HCT116 (cell line): ENCODE measurements around the gene CKMT2. TPM values are rescaled to one million over a fixed set of nuclear protein-coding genes. Genes with fewer than 3 reads are reported as not detected.

Experiments
- ATAC-seq: fragments of 200-7000 bp; cut with Tn5 transposase; 2 replicates; pipeline ENCODE4 v1.9.1; 2020; ENCODE audit warnings: mild to moderate bottlenecking, moderate library complexity
- BruUV-seq: library from RNA; stranded (reverse); fragments of 400-500 nt; replicated peaks from 2 replicates; lab custom pipeline; 2021; lab: Mats Ljungman, UMichigan
- CTCF ChIA-PET: fragments of 300-600 bp; sonication (Branson Sonifier 250); formaldehyde crosslinking; loops from one replicate; lab custom pipeline; 2021; ENCODE audit warnings: antibody characterized with exemption; lab: Charles Lee
- POLR2A ChIA-PET: fragments of 300-600, 350-600 bp; sonication (Branson Sonifier 250); formaldehyde crosslinking; loops from one replicate; lab custom pipeline; 2021; ENCODE audit warnings: antibody characterized with exemption; lab: Charles Lee
- RAD21 ChIA-PET, 2 experiments: fragments of 300-600 bp; sonication (Branson Sonifier 250); formaldehyde crosslinking; loops; one replicate each; lab custom pipeline; 2023; ENCODE audit warnings: low total read pairs in 2 of 2; ENCODE audit not compliant: uncharacterized antibody in 2 of 2, unreplicated experiment in 2 of 2, low non-redundant PET in 1 of 2; lab: Charles Lee
- DNase-seq: peaks from one replicate; pipeline ENCODE4 v3.0.0-alpha.2; 2010; ENCODE audit warnings: low read depth, low spot score
- H2AFZ ChIP-seq: fragments of 200-600 bp; shearing (Covaris generic), sonication (generic); 2 replicates; pipeline ENCODE4 v1.6.1; 2017; ENCODE audit warnings: low read depth, mixed run types, mixed read lengths, antibody characterized with exemption, low read length; ENCODE audit not compliant: poor library complexity, severe bottlenecking
- H3K27ac ChIP-seq: 2 replicates; pipeline ENCODE4 v1.5.1; 2012; ENCODE audit warnings: low read depth, low read length
- H3K27me3 ChIP-seq: fragments of 200-600 bp; sonication (generic); 2 replicates; pipeline ENCODE4 v1.6.1; 2016; ENCODE audit warnings: mixed run types, low read length, mixed read lengths; ENCODE audit not compliant: insufficient read depth
- H3K36me3 ChIP-seq, 2 experiments: fragments of 200-500 bp in 1 of 2; fragments of 200-600 bp in 1 of 2; sonication (Bioruptor generic) in 1 of 2; sonication (generic) in 1 of 2; 2 replicates each; pipeline versions ENCODE4 v1.5.1 to v1.6.1; 2014 to 2016; ENCODE audit warnings: low read length in 2 of 2, inconsistent platforms in 1 of 2, mixed read lengths in 1 of 2, mixed run types in 1 of 2; ENCODE audit not compliant: insufficient read depth in 2 of 2, control insufficient read depth in 1 of 2
- H3K4me1 ChIP-seq, 2 experiments: fragments of 200-600 bp in 1 of 2; sonication (generic) in 1 of 2; 2 replicates each; pipeline versions ENCODE4 v1.5.1 to v1.6.1; 2012 to 2017; ENCODE audit warnings: low read length in 2 of 2, inconsistent platforms in 1 of 2, mild to moderate bottlenecking in 1 of 2, mixed read lengths in 1 of 2, mixed run types in 1 of 2, moderate library complexity in 1 of 2; ENCODE audit not compliant: insufficient read depth in 2 of 2, control insufficient read depth in 1 of 2
- H3K4me2 ChIP-seq: fragments of 200-600 bp; sonication (generic); 2 replicates; pipeline ENCODE4 v1.6.1; 2017; ENCODE audit warnings: mixed run types, low read length, mixed read lengths
- H3K4me3 ChIP-seq, 2 experiments: fragments of 200-600 bp in 1 of 2; sonication (generic) in 1 of 2; replicated peaks in 1 of 2; 2 replicates each; pipeline ENCODE4 v1.5.1; 2011 to 2016; ENCODE audit warnings: low read length in 2 of 2, control low read depth in 1 of 2, low read depth in 1 of 2, mild to moderate bottlenecking in 1 of 2, mixed read lengths in 1 of 2, mixed run types in 1 of 2
- H3K79me2 ChIP-seq: fragments of 200-600 bp; sonication (generic); 2 replicates; pipeline ENCODE4 v1.6.1; 2017; ENCODE audit warnings: mild to moderate bottlenecking, mixed run types, low read length, moderate library complexity, mixed read lengths; ENCODE audit not compliant: insufficient read depth
- H3K9ac ChIP-seq: fragments of 200-600 bp; sonication (generic); 2 replicates; pipeline ENCODE4 v1.6.1; 2016; ENCODE audit warnings: low read length, mixed read lengths
- H3K9me2 ChIP-seq: fragments of 200-600 bp; sonication (generic), shearing (Covaris generic); 2 replicates; pipeline ENCODE4 v1.6.1; 2017; ENCODE audit warnings: mixed run types, mild to moderate bottlenecking, moderate library complexity; ENCODE audit not compliant: insufficient read depth
- H3K9me3 ChIP-seq, 2 experiments: fragments of 200-500 bp in 1 of 2; fragments of 200-600 bp in 1 of 2; sonication (Bioruptor generic) in 1 of 2; sonication (generic) in 1 of 2; 2 replicates each; pipeline ENCODE4 v1.6.1; 2014 to 2017; ENCODE audit warnings: low read length in 2 of 2, mixed read lengths in 2 of 2, inconsistent platforms in 1 of 2, low read depth in 1 of 2, mild to moderate bottlenecking in 1 of 2, mixed run types in 1 of 2, moderate library complexity in 1 of 2; ENCODE audit not compliant: control insufficient read depth in 1 of 2, insufficient read depth in 1 of 2
- H4K20me1 ChIP-seq: fragments of 200-600 bp; sonication (generic), shearing (Covaris generic); 2 replicates; pipeline ENCODE4 v1.6.1; 2017; ENCODE audit warnings: mixed run types, mild to moderate bottlenecking, moderate library complexity; ENCODE audit not compliant: insufficient read depth
- CBX3 ChIP-seq: IDR thresholded peaks from 2 replicates; pipeline ENCODE4 v1.6.1; 2012; ENCODE audit warnings: low read depth
- CTCF ChIP-seq, 3 experiments: fragments of 200-600 bp in 1 of 3; sonication (generic) in 1 of 3; IDR thresholded peaks in 2 of 3; conservative IDR thresholded peaks in 1 of 3; 2 replicates each; pipeline ENCODE4 v1.5.1; 2012 to 2017; ENCODE audit warnings: low read depth in 2 of 3, low read length in 2 of 3, antibody characterized with exemption in 1 of 3, borderline replicate concordance in 1 of 3, control low read depth in 1 of 3, mild to moderate bottlenecking in 1 of 3, mixed read lengths in 1 of 3, mixed run types in 1 of 3, moderate library complexity in 1 of 3; ENCODE audit not compliant: insufficient read depth in 1 of 3
- EGR1 ChIP-seq: IDR thresholded peaks from 2 replicates; pipeline ENCODE4 v1.6.1; 2012; ENCODE audit warnings: low read depth
- ELF1 ChIP-seq: IDR thresholded peaks from 2 replicates; pipeline ENCODE4 v1.6.1; 2012; ENCODE audit warnings: low read depth, borderline replicate concordance
- EZH2phosphoT487 ChIP-seq: fragments of 200-600 bp; IDR thresholded peaks from 2 replicates; pipeline ENCODE4 v1.6.1; 2018; ENCODE audit warnings: antibody characterized with exemption, borderline replicate concordance
- FOSL1 ChIP-seq: IDR thresholded peaks from 2 replicates; pipeline ENCODE4 v1.6.1; 2012; ENCODE audit warnings: low read depth
- JUND ChIP-seq: IDR thresholded peaks from 2 replicates; pipeline ENCODE4 v1.6.1; 2012
- POLR2A ChIP-seq: IDR thresholded peaks from 2 replicates; pipeline ENCODE4 v1.7.0; 2011; ENCODE audit warnings: borderline replicate concordance; ENCODE audit not compliant: insufficient read depth, insufficient read length; ENCODE audit errors: extremely low read depth
- SIN3A ChIP-seq: IDR thresholded peaks from 2 replicates; pipeline ENCODE4 v1.6.1; 2012; ENCODE audit warnings: low read depth
- SRF ChIP-seq: IDR thresholded peaks from 2 replicates; pipeline ENCODE4 v1.6.1; 2012; ENCODE audit warnings: low read depth
- TCF7L2 ChIP-seq: IDR thresholded peaks from 2 replicates; pipeline ENCODE4 v1.7.0; 2011; ENCODE audit warnings: borderline replicate concordance, inconsistent platforms; ENCODE audit not compliant: insufficient read depth, insufficient read length; ENCODE audit errors: extremely low read depth
- intact Hi-C: fragments of 100-400 bp; cut with micrococcal nuclease; formaldehyde crosslinking; loops from 2 replicates; pipeline ENCODE4 v1.10.0; 2022
- total RNA-seq: library from RNA; stranded (reverse); gene quantifications from one replicate; pipeline ENCODE4 v1.2.1, GENCODE V29; 2021; ENCODE audit not compliant: unreplicated experiment
- TF ChIP-seq, protein P1 (sequence below): IDR thresholded peaks from 2 replicates; pipeline ENCODE4 v1.6.1; 2011; ENCODE audit warnings: mild to moderate bottlenecking, low read length, moderate library complexity; ENCODE audit not compliant: insufficient replicate concordance; ENCODE audit errors: extremely low read depth
- TF ChIP-seq, protein P2 (sequence below): IDR thresholded peaks from 2 replicates; pipeline ENCODE4 v1.6.1; 2012

The CKMT2 gene
- total RNA-seq, 1 experiment from 2014 or later: not detected

GRCh38 chr5:81252904-81253303 is 19.8 kb downstream of the CKMT2 start:
- TF ChIP-seq SRF (no peak), SIN3A (no peak), FOSL1 (no peak), TCF7L2 (no peak), EZH2phosphoT487 (no peak), POLR2A (no peak), JUND (no peak), CBX3 (no peak), ELF1 (no peak), CTCF (IDR thresholded peaks at IDR 0.05 in 2 of 3, conservative IDR thresholded peaks at IDR 0.05 in 1 of 3; ENCODE audit: borderline replicate concordance in 1 of 3, insufficient read depth in 1 of 3, low read depth in 2 of 3, low read length in 2 of 3) (no peak), EGR1 (no peak)
- TF ChIP-seq, protein P1, sequence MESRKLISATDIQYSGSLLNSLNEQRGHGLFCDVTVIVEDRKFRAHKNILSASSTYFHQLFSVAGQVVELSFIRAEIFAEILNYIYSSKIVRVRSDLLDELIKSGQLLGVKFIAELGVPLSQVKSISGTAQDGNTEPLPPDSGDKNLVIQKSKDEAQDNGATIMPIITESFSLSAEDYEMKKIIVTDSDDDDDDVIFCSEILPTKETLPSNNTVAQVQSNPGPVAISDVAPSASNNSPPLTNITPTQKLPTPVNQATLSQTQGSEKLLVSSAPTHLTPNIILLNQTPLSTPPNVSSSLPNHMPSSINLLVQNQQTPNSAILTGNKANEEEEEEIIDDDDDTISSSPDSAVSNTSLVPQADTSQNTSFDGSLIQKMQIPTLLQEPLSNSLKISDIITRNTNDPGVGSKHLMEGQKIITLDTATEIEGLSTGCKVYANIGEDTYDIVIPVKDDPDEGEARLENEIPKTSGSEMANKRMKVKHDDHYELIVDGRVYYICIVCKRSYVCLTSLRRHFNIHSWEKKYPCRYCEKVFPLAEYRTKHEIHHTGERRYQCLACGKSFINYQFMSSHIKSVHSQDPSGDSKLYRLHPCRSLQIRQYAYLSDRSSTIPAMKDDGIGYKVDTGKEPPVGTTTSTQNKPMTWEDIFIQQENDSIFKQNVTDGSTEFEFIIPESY: no peak
- TF ChIP-seq, protein P2, sequence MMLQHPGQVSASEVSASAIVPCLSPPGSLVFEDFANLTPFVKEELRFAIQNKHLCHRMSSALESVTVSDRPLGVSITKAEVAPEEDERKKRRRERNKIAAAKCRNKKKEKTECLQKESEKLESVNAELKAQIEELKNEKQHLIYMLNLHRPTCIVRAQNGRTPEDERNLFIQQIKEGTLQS: no peak
- RAD21 ChIA-PET: no interaction called here
- peaks cover 7 to 11% of the 10 kb centered on the region in 2 experiments for H3K4me1 ChIP-seq
- no peaks in the 10 kb centered on the region for H3K36me3 ChIP-seq
- H3K9me3 ChIP-seq: no peaks in the 10 kb centered on the region
- BruUV-seq: no TSS peak
- no peaks in the 10 kb centered on the region for H3K9me2 ChIP-seq
- no peak for ATAC-seq
- H4K20me1 ChIP-seq: no peaks in the 10 kb centered on the region
- POLR2A ChIA-PET: no interaction called here
- no peaks in the 10 kb centered on the region for H3K27me3 ChIP-seq
- no peak overlapping the region for H3K4me2 ChIP-seq
- H3K4me3 ChIP-seq: no peak overlapping the region
- no peaks in the 10 kb centered on the region for H3K79me2 ChIP-seq
- no peak for DNase-seq
- H3K9ac ChIP-seq: no peak overlapping the region
- CTCF ChIA-PET: no interaction called here
- H3K27ac ChIP-seq: no peak overlapping the region
- no peak overlapping the region for H2AFZ ChIP-seq
- intact Hi-C loops: no loop called here
